Adrenal gland (tissue), 5 donors: Measurements from ENCODE around the gene ST6GALNAC5.

Source experiments
- CTCF ChIP-seq, 6 experiments: fragments of 450-650 bp in 4 of 6; fragments of 200-600 bp in 2 of 6; sonication (generic) in 1 of 6; IDR thresholded peaks; 1 replicate in 5 of 6; 2 replicates in 1 of 6; pipeline versions ENCODE4 v1.5.1 to v1.8.0; 2016 to 2021; ENCODE audit warnings: antibody characterized with exemption in 6 of 6, mild to moderate bottlenecking in 2 of 6, moderate library complexity in 1 of 6
- POLR2A ChIP-seq, 2 donors: fragments of 450-650 bp; IDR thresholded peaks; one replicate each; pipeline ENCODE4 v1.6.1; 2017; ENCODE audit warnings: antibody characterized with exemption in 2 of 2, mild to moderate bottlenecking in 2 of 2, moderate library complexity in 1 of 2
- donor health status: DM: no; HTN: no; CAD: no.

- no peak for TF ChIP-seq CTCF (IDR thresholded peaks at IDR 0.05)
- no peak for TF ChIP-seq POLR2A (IDR thresholded peaks at IDR 0.05)
Measured at GRCh38 chr1:77024500-77024899, 157.2 kb downstream of the ST6GALNAC5 start.
